HG03469 (cell line): ENCODE results near the gene MYO7B.

ENCODE experiments used
- ATAC-seq: cut with Tn5 transposase; IDR thresholded peaks from one replicate; pipeline ENCODE4 v1.9.1; 2021; ENCODE audit warnings: mild to moderate bottlenecking, moderate library complexity, moderate number of reproducible peaks; ENCODE audit not compliant: unreplicated experiment

The MYO7B gene

GRCh38 chr2:127657232-127657595 lies 121.7 kb downstream of the MYO7B start:
- no peak for ATAC-seq

- no peak for ATAC-seq
Observed at GRCh38 chr2:127658146-127658545, 122.7 kb downstream of the MYO7B start.

- ATAC-seq, result no peak
Observed at GRCh38 chr2:127658641-127659407, 123.3 kb downstream of the MYO7B start.

- ATAC-seq, result no peak
Observed at GRCh38 chr2:127659408-127660290, 124.2 kb downstream of the MYO7B start.

GRCh38 chr2:127660291-127660578 lies 124.8 kb downstream of the MYO7B start:
- no peak for ATAC-seq

GRCh38 chr2:127661072-127661649 lies 125.7 kb downstream of the MYO7B start:
- no peak for ATAC-seq

GRCh38 chr2:127661949-127662510 lies 126.5 kb downstream of the MYO7B start:
- no peak for ATAC-seq

GRCh38 chr2:127662937-127663565 lies 127.6 kb downstream of the MYO7B start:
- ATAC-seq, result no peak

GRCh38 chr2:127663566-127664064 lies 128.1 kb downstream of the MYO7B start:
- no peak for ATAC-seq

- no peak for ATAC-seq
Observed at GRCh38 chr2:127664065-127664894, 128.8 kb downstream of the MYO7B start.

- no peak for ATAC-seq
Observed at GRCh38 chr2:127664895-127665225, 129.4 kb downstream of the MYO7B start.

GRCh38 chr2:127665267-127665893 lies 129.9 kb downstream of the MYO7B start:
- ATAC-seq, result no peak

GRCh38 chr2:127669056-127669455 lies 133.6 kb downstream of the MYO7B start:
- ATAC-seq, result no peak

GRCh38 chr2:127670055-127670956 lies 134.8 kb downstream of the MYO7B start:
- ATAC-seq, result no peak

- ATAC-seq, result no peak
Observed at GRCh38 chr2:127670957-127671290, 135.4 kb downstream of the MYO7B start.

GRCh38 chr2:127671557-127672302 lies 136.2 kb downstream of the MYO7B start:
- ATAC-seq, result no peak

GRCh38 chr2:127672341-127673224 lies 137.1 kb downstream of the MYO7B start:
- ATAC-seq, result no peak
